HFFc6 (cell line): ENCODE results near the gene MRPL40. TPM values are rescaled to one million over a fixed set of nuclear protein-coding genes. Genes with fewer than 3 reads are reported as not detected.

Source experiments
- DNase-seq: peaks from one replicate; pipeline ENCODE4 v3.0.0-alpha.2; 2018
- H3K27ac Mint-ChIP-seq: 2 replicates; pipeline ENCODE4 v1.8.0; 2020; ENCODE audit warnings: mild to moderate bottlenecking, mixed read lengths
- H3K27me3 Mint-ChIP-seq: 2 replicates; pipeline ENCODE4 v1.8.0; 2021; ENCODE audit warnings: mild to moderate bottlenecking, moderate library complexity, mixed read lengths; ENCODE audit not compliant: insufficient read depth
- H3K36me3 Mint-ChIP-seq: 2 replicates; pipeline ENCODE4 v1.8.0; 2021; ENCODE audit warnings: low read depth, mixed read lengths
- H3K4me1 Mint-ChIP-seq: 2 replicates; pipeline ENCODE4 v1.8.0; 2020; ENCODE audit warnings: low read depth, mixed read lengths
- H3K4me3 Mint-ChIP-seq: 2 replicates; pipeline ENCODE4 v1.8.0; 2020; ENCODE audit warnings: mild to moderate bottlenecking, moderate library complexity, mixed read lengths
- H3K9me3 Mint-ChIP-seq: 2 replicates; pipeline ENCODE4 v1.8.0; 2020; ENCODE audit warnings: mild to moderate bottlenecking, mixed read lengths
- CTCF ChIP-seq: fragments of 200-600 bp; sonication (generic); IDR thresholded peaks from 2 replicates; pipeline ENCODE4 v1.5.0; 2021; ENCODE audit warnings: antibody characterized with exemption, mild to moderate bottlenecking
- total RNA-seq, 6 experiments: library from RNA; stranded (reverse); fragmentation: NEBNext Ultra II Directional; extraction: Animal tissue kit (Norgen Biotek cat#: 25700); gene quantifications; 2 replicates in 1 of 6; 3 replicates in 5 of 6; pipeline ENCODE4 v1.2.3, GENCODE V29; 2021

The MRPL40 gene
- total RNA-seq, 6 experiments from 2014 or later = 44.6 to 52.6 (median 47.5) TPM

GRCh38 chr22:19480789-19481188 is 48.4 kb downstream of the MRPL40 start:
- Mint-ChIP-seq H3K27ac (no peak overlapping the region), H3K9me3 (no peaks in the 10 kb centered on the region), H3K36me3 (peaks cover 10% of the 10 kb centered on the region; the same call in 1 of the 2 replicates), H3K27me3 (no peaks in the 10 kb centered on the region; the same call in 1 of the 2 replicates), H3K4me3 (peak overlapping the region; percentile 92), H3K4me1 (peaks cover 63% of the 10 kb centered on the region)
- no peak for DNase-seq
- TF ChIP-seq CTCF = no peak

- H3K36me3 Mint-ChIP-seq = peaks cover 10% of the 10 kb centered on the region; the same call in 1 of the 2 replicates
- no peaks in the 10 kb centered on the region for H3K9me3 Mint-ChIP-seq
- no peak for TF ChIP-seq CTCF
These were observed 50.0 kb downstream of the MRPL40 start for GRCh38 chr22:19482297-19482696.

GRCh38 chr22:19483481-19484244 is 51.3 kb downstream of the MRPL40 start:
- Mint-ChIP-seq H3K9me3 (no peaks in the 10 kb centered on the region), H3K4me1 (peaks cover 43% of the 10 kb centered on the region), H3K4me3 (peak overlapping the region; percentile 70), H3K36me3 (peaks cover 10% of the 10 kb centered on the region; the same call in 1 of the 2 replicates), H3K27ac (peak overlapping the region; percentile 84), H3K27me3 (no peaks in the 10 kb centered on the region; the same call in 1 of the 2 replicates)
- DNase-seq = peak; percentile 91
- no peak for TF ChIP-seq CTCF

More at GRCh38 chr22:19482297-19482696, 50.0 kb downstream of the MRPL40 start:
- H3K4me1 Mint-ChIP-seq = peaks cover 53% of the 10 kb centered on the region
- peak overlapping the region; percentile 84 for H3K27ac Mint-ChIP-seq
- peak overlapping the region; percentile 70; the same call in 1 of the 2 replicates for H3K4me3 Mint-ChIP-seq
- no peak for DNase-seq
- no peaks in the 10 kb centered on the region; the same call in 1 of the 2 replicates for H3K27me3 Mint-ChIP-seq

Other genes starting within 250 kb of the MRPL40 start
- gene CLTCL1, start 140.8 kb upstream of the MRPL40 start, total RNA-seq = 1 to 10 TPM; 6.3 to 9.0 (median 7.3) TPM
- gene HIRA, start 812 bp upstream of the MRPL40 start, total RNA-seq = 10 to 100 TPM; 26.6 to 30.8 (median 27.4) TPM
- gene C22orf39, start 15.2 kb downstream of the MRPL40 start, total RNA-seq = 10 to 100 TPM; 11.2 to 12.7 (median 12.2) TPM
- 100 to 1,000 TPM in 4 of 6 experiments, 10 to 100 TPM in 2; 94.9 to 134 (median 113) TPM for gene UFD1, start 46.6 kb downstream of the MRPL40 start, total RNA-seq
- gene CDC45, start 47.4 kb downstream of the MRPL40 start, total RNA-seq = 10 to 100 TPM in 5 of 6 experiments, 1 to 10 TPM in 1; 8.8 to 17.4 (median 16.2) TPM
- under 1 TPM in 1 of 6 experiments, not detected in 5; 0.16 TPM for gene CLDN5, start 91.9 kb downstream of the MRPL40 start, total RNA-seq